Neural cell (in vitro differentiated cells): ENCODE data around the gene TMEM117. TPM values are rescaled to one million over a fixed set of nuclear protein-coding genes. Genes with fewer than 3 reads are reported as not detected.

Source experiments
- H2AFZ ChIP-seq: fragments of 200-600, 300-800 bp; sonication (generic), shearing (Covaris generic); 2 replicates; pipeline ENCODE4 v1.6.0; 2014; ENCODE audit warnings: low read depth, mild to moderate bottlenecking, antibody characterized with exemption, low read length, moderate library complexity
- H3F3A ChIP-seq: fragments of 200-600 bp; shearing (Covaris generic); 2 replicates; pipeline ENCODE4 v1.6.1; 2016; ENCODE audit warnings: mild to moderate bottlenecking, moderate library complexity, mixed read lengths, antibody characterized with exemption, low read length; ENCODE audit not compliant: insufficient read depth, poor library complexity, severe bottlenecking
- H3K27ac ChIP-seq: fragments of 200-600, 300-800 bp; sonication (generic), shearing (Covaris generic); 2 replicates; pipeline ENCODE4 v1.5.1; 2014; ENCODE audit warnings: mild to moderate bottlenecking, low read length, moderate library complexity
- H3K27me3 ChIP-seq: fragments of 300-800, 200-600 bp; sonication (generic), shearing (Covaris generic); 2 replicates; pipeline ENCODE4 v1.6.0; 2014; ENCODE audit warnings: mild to moderate bottlenecking, low read depth, low read length, moderate library complexity; ENCODE audit not compliant: insufficient read depth
- H3K36me3 ChIP-seq: fragments of 300-800, 200-600 bp; sonication (generic), shearing (Covaris generic); 2 replicates; pipeline ENCODE4 v1.5.1; 2014; ENCODE audit warnings: mild to moderate bottlenecking, antibody characterized with exemption, low read length, moderate library complexity; ENCODE audit not compliant: insufficient read depth
- H3K4me2 ChIP-seq: fragments of 300-800, 200-600 bp; sonication (generic), shearing (Covaris generic); 2 replicates; pipeline ENCODE4 v1.6.0; 2014; ENCODE audit warnings: mild to moderate bottlenecking, low read length
- H3K4me3 ChIP-seq: fragments of 300-800, 200-600 bp; sonication (generic), shearing (Covaris generic); 2 replicates; pipeline ENCODE4 v1.5.1; 2014; ENCODE audit warnings: mild to moderate bottlenecking, low read length, moderate library complexity
- H3K79me2 ChIP-seq: fragments of 200-600 bp; shearing (Covaris generic); replicated peaks from 2 replicates; pipeline ENCODE4 v1.6.0; 2014; ENCODE audit warnings: mild to moderate bottlenecking, low read length, moderate library complexity; ENCODE audit not compliant: insufficient read depth
- H3K9ac ChIP-seq: fragments of 300-800, 200-600 bp; sonication (generic), shearing (Covaris generic); 2 replicates; pipeline ENCODE4 v1.6.1; 2016; ENCODE audit warnings: mild to moderate bottlenecking, low read length, mixed read lengths
- H3K9me2 ChIP-seq: fragments of 200-600 bp; shearing (Covaris generic); 2 replicates; pipeline ENCODE4 v1.6.1; 2016; ENCODE audit warnings: mild to moderate bottlenecking, low read length, mixed read lengths; ENCODE audit not compliant: insufficient read depth
- H3K9me3 ChIP-seq: fragments of 200-600, 300-800 bp; sonication (generic), shearing (Covaris generic); 2 replicates; pipeline ENCODE4 v1.6.1; 2016; ENCODE audit warnings: mild to moderate bottlenecking, mixed run types, low read length, moderate library complexity, mixed read lengths
- H4K20me1 ChIP-seq: fragments of 200-600 bp; shearing (Covaris generic); 2 replicates; pipeline ENCODE4 v1.6.1; 2016; ENCODE audit warnings: mild to moderate bottlenecking, mixed run types; ENCODE audit not compliant: insufficient read depth
- EP300 ChIP-seq: fragments of 450-650 bp; conservative IDR thresholded peaks from 2 replicates; pipeline ENCODE4 v1.6.1; 2014; ENCODE audit warnings: antibody characterized with exemption, mild to moderate bottlenecking, moderate library complexity; ENCODE audit not compliant: poor library complexity, severe bottlenecking
- EZH2 ChIP-seq: fragments of 200-600, 300-800 bp; shearing (Covaris generic), sonication (generic); IDR thresholded peaks from 2 replicates; pipeline ENCODE4 v1.6.1; 2014; ENCODE audit warnings: antibody characterized with exemption, low read length, borderline replicate concordance, mild to moderate bottlenecking; ENCODE audit not compliant: insufficient read depth, poor library complexity, severe bottlenecking
- MXI1 ChIP-seq: fragments of 450-650 bp; conservative IDR thresholded peaks from 2 replicates; pipeline ENCODE4 v1.6.1; 2014; ENCODE audit warnings: antibody characterized with exemption, mild to moderate bottlenecking; ENCODE audit not compliant: poor library complexity, severe bottlenecking
- POLR2AphosphoS5 ChIP-seq: IDR thresholded peaks from 2 replicates; pipeline ENCODE4 v1.6.1; 2012
- RAD21 ChIP-seq: fragments of 450-650 bp; conservative IDR thresholded peaks from 2 replicates; pipeline ENCODE4 v1.6.1; 2014; ENCODE audit warnings: antibody characterized with exemption, mild to moderate bottlenecking, moderate library complexity
- SMC3 ChIP-seq: fragments of 450-650 bp; conservative IDR thresholded peaks from 2 replicates; pipeline ENCODE4 v1.6.1; 2014; ENCODE audit warnings: antibody characterized with exemption, mild to moderate bottlenecking, moderate library complexity; ENCODE audit not compliant: poor library complexity
- TAF1 ChIP-seq: IDR thresholded peaks from 2 replicates; pipeline ENCODE4 v1.6.1; 2012; ENCODE audit warnings: low read depth
- polyA plus RNA-seq: library from polyadenylated mRNA; depleted of rRNA; stranded (reverse); fragments of >200 nt; gene quantifications from 2 replicates; pipeline ENCODE4 v1.2.3, GENCODE V29; 2014
- TF ChIP-seq, protein P1 (sequence below): fragments of 450-650 bp; IDR thresholded peaks from 2 replicates; pipeline ENCODE4 v1.5.1; 2014; ENCODE audit warnings: antibody characterized with exemption, mild to moderate bottlenecking, moderate library complexity; ENCODE audit not compliant: poor library complexity, severe bottlenecking
- TF ChIP-seq, protein P2 (sequence below): IDR thresholded peaks from 2 replicates; pipeline ENCODE4 v1.6.1; 2012; ENCODE audit warnings: borderline replicate concordance

TMEM117 gene
- polyA plus RNA-seq, 1 donor from 2014 or later, result 5.3 TPM

DNA sequence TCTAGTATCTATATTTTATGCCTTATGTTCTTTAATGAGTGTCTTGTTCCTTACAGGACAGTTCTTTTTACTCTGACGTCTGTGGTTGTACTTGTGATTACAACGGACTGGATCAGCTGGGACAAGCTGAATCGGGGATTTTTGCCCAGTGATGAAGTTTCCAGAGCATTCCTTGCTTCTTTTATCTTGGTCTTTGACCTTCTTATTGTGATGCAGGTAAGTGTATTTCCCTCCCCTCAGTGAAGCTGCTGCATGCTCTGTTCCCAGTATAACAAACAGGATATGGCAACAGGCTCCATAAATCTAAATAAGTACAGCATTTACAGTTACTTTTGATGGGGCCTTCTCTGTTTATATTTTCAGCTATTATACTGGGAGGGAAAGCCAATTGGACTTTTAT, 463.6 kb downstream of the TMEM117 start:
- H3K79me2 ChIP-seq, result no peaks in the 10 kb centered on the region
- H3F3A ChIP-seq, result no peaks in the 10 kb centered on the region
- no peak overlapping the region for H2AFZ ChIP-seq
- no peak overlapping the region for H3K4me3 ChIP-seq
- no peak for TF ChIP-seq RAD21
- no peak for TF ChIP-seq SMC3
- TF ChIP-seq EZH2, result no peak
- no peak overlapping the region for H3K9ac ChIP-seq
- H3K27ac ChIP-seq, result no peak overlapping the region
- H3K4me2 ChIP-seq, result no peak overlapping the region
- no peaks in the 10 kb centered on the region for H3K36me3 ChIP-seq
- H3K27me3 ChIP-seq, result no peaks in the 10 kb centered on the region
- no peaks in the 10 kb centered on the region for H3K9me3 ChIP-seq
- no peaks in the 10 kb centered on the region for H3K9me2 ChIP-seq
- no peaks in the 10 kb centered on the region for H4K20me1 ChIP-seq

DNA sequence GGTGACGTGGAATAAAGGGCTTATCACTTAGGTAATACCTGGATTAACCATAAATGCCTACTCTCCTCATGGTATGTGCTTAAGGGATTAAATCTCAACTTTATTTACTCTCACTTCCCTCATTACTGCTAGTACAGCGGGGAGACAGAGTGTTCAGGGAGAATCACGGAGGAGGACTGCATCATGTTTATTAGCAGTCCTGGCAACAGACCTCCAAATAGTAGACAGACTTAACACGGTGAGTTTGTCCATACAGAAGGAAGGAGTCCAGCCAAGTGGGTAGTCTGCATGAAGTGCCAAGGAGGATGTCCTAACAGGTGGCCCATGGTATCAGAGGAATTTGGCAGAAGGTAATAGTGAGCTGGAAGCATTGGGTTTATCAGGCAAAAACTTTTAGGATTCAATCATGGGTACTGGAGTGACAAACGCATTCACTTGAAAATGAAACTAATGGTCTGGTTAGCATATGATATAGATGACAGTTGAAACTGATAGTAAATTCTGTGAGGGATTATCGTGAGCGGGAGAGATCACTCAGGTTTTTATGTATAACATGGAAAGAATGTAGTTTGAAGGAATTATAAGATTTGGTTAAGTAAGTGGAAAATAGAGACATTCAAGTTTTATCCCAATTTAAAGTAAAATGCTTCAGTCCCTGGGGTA, 471.8 kb downstream of the TMEM117 start:
- no peak overlapping the region for H2AFZ ChIP-seq
- H3K4me2 ChIP-seq, result no peak overlapping the region
- TF ChIP-seq EP300 (no peak), MXI1 (no peak), SMC3 (no peak), TAF1 (no peak), POLR2AphosphoS5 (no peak)
- TF ChIP-seq, protein P1, sequence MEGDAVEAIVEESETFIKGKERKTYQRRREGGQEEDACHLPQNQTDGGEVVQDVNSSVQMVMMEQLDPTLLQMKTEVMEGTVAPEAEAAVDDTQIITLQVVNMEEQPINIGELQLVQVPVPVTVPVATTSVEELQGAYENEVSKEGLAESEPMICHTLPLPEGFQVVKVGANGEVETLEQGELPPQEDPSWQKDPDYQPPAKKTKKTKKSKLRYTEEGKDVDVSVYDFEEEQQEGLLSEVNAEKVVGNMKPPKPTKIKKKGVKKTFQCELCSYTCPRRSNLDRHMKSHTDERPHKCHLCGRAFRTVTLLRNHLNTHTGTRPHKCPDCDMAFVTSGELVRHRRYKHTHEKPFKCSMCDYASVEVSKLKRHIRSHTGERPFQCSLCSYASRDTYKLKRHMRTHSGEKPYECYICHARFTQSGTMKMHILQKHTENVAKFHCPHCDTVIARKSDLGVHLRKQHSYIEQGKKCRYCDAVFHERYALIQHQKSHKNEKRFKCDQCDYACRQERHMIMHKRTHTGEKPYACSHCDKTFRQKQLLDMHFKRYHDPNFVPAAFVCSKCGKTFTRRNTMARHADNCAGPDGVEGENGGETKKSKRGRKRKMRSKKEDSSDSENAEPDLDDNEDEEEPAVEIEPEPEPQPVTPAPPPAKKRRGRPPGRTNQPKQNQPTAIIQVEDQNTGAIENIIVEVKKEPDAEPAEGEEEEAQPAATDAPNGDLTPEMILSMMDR, result no peak
- TF ChIP-seq, protein P2, sequence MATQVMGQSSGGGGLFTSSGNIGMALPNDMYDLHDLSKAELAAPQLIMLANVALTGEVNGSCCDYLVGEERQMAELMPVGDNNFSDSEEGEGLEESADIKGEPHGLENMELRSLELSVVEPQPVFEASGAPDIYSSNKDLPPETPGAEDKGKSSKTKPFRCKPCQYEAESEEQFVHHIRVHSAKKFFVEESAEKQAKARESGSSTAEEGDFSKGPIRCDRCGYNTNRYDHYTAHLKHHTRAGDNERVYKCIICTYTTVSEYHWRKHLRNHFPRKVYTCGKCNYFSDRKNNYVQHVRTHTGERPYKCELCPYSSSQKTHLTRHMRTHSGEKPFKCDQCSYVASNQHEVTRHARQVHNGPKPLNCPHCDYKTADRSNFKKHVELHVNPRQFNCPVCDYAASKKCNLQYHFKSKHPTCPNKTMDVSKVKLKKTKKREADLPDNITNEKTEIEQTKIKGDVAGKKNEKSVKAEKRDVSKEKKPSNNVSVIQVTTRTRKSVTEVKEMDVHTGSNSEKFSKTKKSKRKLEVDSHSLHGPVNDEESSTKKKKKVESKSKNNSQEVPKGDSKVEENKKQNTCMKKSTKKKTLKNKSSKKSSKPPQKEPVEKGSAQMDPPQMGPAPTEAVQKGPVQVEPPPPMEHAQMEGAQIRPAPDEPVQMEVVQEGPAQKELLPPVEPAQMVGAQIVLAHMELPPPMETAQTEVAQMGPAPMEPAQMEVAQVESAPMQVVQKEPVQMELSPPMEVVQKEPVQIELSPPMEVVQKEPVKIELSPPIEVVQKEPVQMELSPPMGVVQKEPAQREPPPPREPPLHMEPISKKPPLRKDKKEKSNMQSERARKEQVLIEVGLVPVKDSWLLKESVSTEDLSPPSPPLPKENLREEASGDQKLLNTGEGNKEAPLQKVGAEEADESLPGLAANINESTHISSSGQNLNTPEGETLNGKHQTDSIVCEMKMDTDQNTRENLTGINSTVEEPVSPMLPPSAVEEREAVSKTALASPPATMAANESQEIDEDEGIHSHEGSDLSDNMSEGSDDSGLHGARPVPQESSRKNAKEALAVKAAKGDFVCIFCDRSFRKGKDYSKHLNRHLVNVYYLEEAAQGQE, result no peak

More for the DNA sequence above, 471.8 kb downstream of the TMEM117 start:
- no peaks in the 10 kb centered on the region for H3K27me3 ChIP-seq
- no peak overlapping the region for H3K9ac ChIP-seq
- no peaks in the 10 kb centered on the region for H3F3A ChIP-seq
- H4K20me1 ChIP-seq, result no peaks in the 10 kb centered on the region
- no peaks in the 10 kb centered on the region for H3K9me3 ChIP-seq
- H3K36me3 ChIP-seq, result no peaks in the 10 kb centered on the region
- no peaks in the 10 kb centered on the region for H3K9me2 ChIP-seq
- no peak overlapping the region for H3K4me3 ChIP-seq
- no peaks in the 10 kb centered on the region for H3K79me2 ChIP-seq
- no peak overlapping the region for H3K27ac ChIP-seq
